Testis (tissue), 2 donors: Measurements from ENCODE around the gene ANKRD55.
"Not testable (repeated sequence)": the region's sequence is repeated elsewhere in the genome, so short reads cannot be mapped to it uniquely, and the experiment has no call there.

Experiments used
- POLR2A ChIP-seq: fragments of 450-650 bp; IDR thresholded peaks from one replicate; pipeline ENCODE4 v1.6.1; 2017; ENCODE audit warnings: antibody characterized with exemption, mild to moderate bottlenecking, moderate library complexity
- TF ChIP-seq, protein P1 (sequence below), 3 experiments: fragments of 450-650 bp in 2 of 3; fragments of 200-600 bp in 1 of 3; sonication (generic) in 1 of 3; IDR thresholded peaks; one replicate each; pipeline ENCODE4 v1.5.1; 2016 to 2019; ENCODE audit warnings: antibody characterized with exemption in 3 of 3, mild to moderate bottlenecking in 2 of 3, moderate library complexity in 1 of 3

DNA sequence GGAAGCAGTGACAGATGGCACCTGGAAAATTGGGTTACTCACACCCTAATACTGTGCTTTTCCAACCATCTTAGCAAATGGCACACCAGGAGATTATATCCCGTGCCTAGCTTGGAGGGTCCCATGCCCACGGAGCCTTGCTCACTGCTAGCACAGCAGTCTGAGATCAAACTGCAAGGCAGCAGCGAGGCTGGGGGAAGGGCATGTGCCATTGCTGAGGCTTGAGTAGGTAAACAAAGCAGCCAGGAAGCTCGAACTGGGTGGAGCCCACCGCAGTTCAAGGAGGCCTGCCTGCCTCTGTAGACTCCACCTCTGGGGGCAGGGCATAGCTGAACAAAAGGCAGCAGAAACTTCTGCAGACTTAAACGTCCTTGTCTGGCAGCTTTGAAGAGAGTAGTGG is 11.5 kb downstream of the ANKRD55 start:
- TF ChIP-seq, protein P1, sequence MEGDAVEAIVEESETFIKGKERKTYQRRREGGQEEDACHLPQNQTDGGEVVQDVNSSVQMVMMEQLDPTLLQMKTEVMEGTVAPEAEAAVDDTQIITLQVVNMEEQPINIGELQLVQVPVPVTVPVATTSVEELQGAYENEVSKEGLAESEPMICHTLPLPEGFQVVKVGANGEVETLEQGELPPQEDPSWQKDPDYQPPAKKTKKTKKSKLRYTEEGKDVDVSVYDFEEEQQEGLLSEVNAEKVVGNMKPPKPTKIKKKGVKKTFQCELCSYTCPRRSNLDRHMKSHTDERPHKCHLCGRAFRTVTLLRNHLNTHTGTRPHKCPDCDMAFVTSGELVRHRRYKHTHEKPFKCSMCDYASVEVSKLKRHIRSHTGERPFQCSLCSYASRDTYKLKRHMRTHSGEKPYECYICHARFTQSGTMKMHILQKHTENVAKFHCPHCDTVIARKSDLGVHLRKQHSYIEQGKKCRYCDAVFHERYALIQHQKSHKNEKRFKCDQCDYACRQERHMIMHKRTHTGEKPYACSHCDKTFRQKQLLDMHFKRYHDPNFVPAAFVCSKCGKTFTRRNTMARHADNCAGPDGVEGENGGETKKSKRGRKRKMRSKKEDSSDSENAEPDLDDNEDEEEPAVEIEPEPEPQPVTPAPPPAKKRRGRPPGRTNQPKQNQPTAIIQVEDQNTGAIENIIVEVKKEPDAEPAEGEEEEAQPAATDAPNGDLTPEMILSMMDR (IDR thresholded peaks at IDR 0.05) = not testable (repeated sequence)
- TF ChIP-seq POLR2A = not testable (repeated sequence)
